ENCODE measurements around the gene TRIM41.

The TRIM41 gene

GRCh38 chr5:181205761-181206649, 17.1 kb upstream of the TRIM41 start:
- Histone ChIP-seq H3K4me1 (ENCODE audit: control insufficient read depth, insufficient read depth, low read length) (no peaks in the 10 kb centered on the region), H3K27ac (ENCODE audit: extremely low read depth, low read depth, low read length) (no peak overlapping the region), H3K9me3 (ENCODE audit: control insufficient read depth, insufficient read depth, low read depth, low read length) (no peaks in the 10 kb centered on the region), H3K4me3 (ENCODE audit: low read depth, low read length) (peak overlapping the region; percentile 30), H3K36me3 (ENCODE audit: control insufficient read depth in 2 of 2, insufficient read depth in 1 of 2, low read length in 2 of 2) (no peaks in the 10 kb centered on the region)
- no peak for TF ChIP-seq ZNF426 (tag by site-specific recombination; IDR thresholded peaks at IDR 0.05)
- TF ChIP-seq TCF7L2 (IDR thresholded peaks at IDR 0.05; ENCODE audit: borderline replicate concordance, low read depth, low read length), result no peak
- TF ChIP-seq ZNF629 (tag by site-specific recombination; IDR thresholded peaks at IDR 0.05), result no peak
- TF ChIP-seq ZNF677 (tag by site-specific recombination; IDR thresholded peaks at IDR 0.05), result peak; percentile 93
- peak; percentile 34; the same call in 1 of the 2 replicates for TF ChIP-seq ZNF341 (tag by site-specific recombination; IDR thresholded peaks at IDR 0.05; ENCODE audit: low read depth)
- TF ChIP-seq ZNF398 (tag by site-specific recombination; IDR thresholded peaks at IDR 0.05), result no peak
- TF ChIP-seq ZNF175 (tag by site-specific recombination; IDR thresholded peaks at IDR 0.05), result no peak
- 0 out of 2 replicates have a peak, but pooled peaks have one; percentile 5 for TF ChIP-seq SCRT1 (tag by site-specific recombination; IDR thresholded peaks at IDR 0.05; ENCODE audit: borderline replicate concordance)
- TF ChIP-seq PRDM4 (tag by site-specific recombination; IDR thresholded peaks at IDR 0.05), result 0 out of 2 replicates have a peak, but pooled peaks have one; percentile 16
- TF ChIP-seq ZSCAN4 (tag by site-specific recombination; IDR thresholded peaks at IDR 0.05), result peak; percentile 91; the same call in 1 of the 2 replicates
- POLR2A ChIA-PET, result interaction anchor here (1.2 to 5.5 kb wide), 9 partner anchors 10 to 55 kb away, joined by 5 to 86 read pairs (median 9); partner anchors contain the start of genes RACK1, TRIM41 and TRIM52
- CTCF ChIA-PET, result interaction anchor here (0.6 to 3.6 kb wide), 6 partner anchors 15 to 37 kb away, joined by 3 to 12 read pairs (median 7); partner anchors contain the start of gene TRIM41

GRCh38 chr5:181207214-181207959, 15.7 kb upstream of the TRIM41 start:
- Histone ChIP-seq H3K4me1 (ENCODE audit: control insufficient read depth, insufficient read depth, low read length) (no peaks in the 10 kb centered on the region), H3K9me3 (ENCODE audit: control insufficient read depth, insufficient read depth, low read depth, low read length) (no peaks in the 10 kb centered on the region), H3K36me3 (ENCODE audit: control insufficient read depth in 2 of 2, insufficient read depth in 1 of 2, low read length in 2 of 2) (no peaks in the 10 kb centered on the region), H3K4me3 (ENCODE audit: low read depth, low read length) (peak overlapping the region; percentile 61), H3K27ac (ENCODE audit: extremely low read depth, low read depth, low read length) (peak overlapping the region; percentile 35)
- POLR2A ChIA-PET, result interaction anchor here (0.7 to 5.5 kb wide), 13 partner anchors 9 to 346 kb away, joined by 3 to 86 read pairs (median 8); partner anchors contain the start of genes RACK1, TRIM41, TRIM52 and ZFP62
- CTCF ChIA-PET, result interaction anchor here (1.5 to 2.2 kb wide), 4 partner anchors 15 to 39 kb away, joined by 3 to 11 read pairs (median 7); partner anchors contain the start of gene TRIM41
- TF ChIP-seq ZNF24 (tag by site-specific recombination; IDR thresholded peaks at IDR 0.05), result peak; percentile 79; the same call in 1 of the 2 replicates
- 0 out of 2 replicates have a peak, but pooled peaks have one; percentile 6 for TF ChIP-seq ZNF837 (tag by site-specific recombination; IDR thresholded peaks at IDR 0.05)
- TF ChIP-seq ZNF112 (tag by site-specific recombination; IDR thresholded peaks at IDR 0.05), result no peak
- no peak for TF ChIP-seq ZSCAN16 (tag by site-specific recombination; IDR thresholded peaks at IDR 0.05)
- TF ChIP-seq TSHZ1 (tag by site-specific recombination; IDR thresholded peaks at IDR 0.05; ENCODE audit: borderline replicate concordance), result peak; percentile 26; the same call in 1 of the 2 replicates
- no peak for TF ChIP-seq YY1 (tag by site-specific recombination; IDR thresholded peaks at IDR 0.05)
- TF ChIP-seq ZNF335 (tag by site-specific recombination; conservative IDR thresholded peaks at IDR 0.05), result peak; percentile 77
- TF ChIP-seq ZSCAN5A (tag by site-specific recombination; IDR thresholded peaks at IDR 0.05), result 0 out of 2 replicates have a peak, but pooled peaks have one; percentile 54
- peak; percentile 74 for TF ChIP-seq ZNF341 (tag by site-specific recombination; IDR thresholded peaks at IDR 0.05; ENCODE audit: low read depth)
- TF ChIP-seq ZNF302 (tag by site-specific recombination; IDR thresholded peaks at IDR 0.05; ENCODE audit: low read depth), result no peak
- 0 out of 2 replicates have a peak, but pooled peaks have one; percentile 36 for TF ChIP-seq ZFP69B (tag by site-specific recombination; IDR thresholded peaks at IDR 0.05)
